GF-D8 (cell line): ENCODE results near the gene MSANTD7.
"Not testable (repeated sequence)": the region's sequence is repeated elsewhere in the genome, so short reads cannot be mapped to it uniquely, and the experiment has no call there.

Experiments used
- DNase-seq: peaks from one replicate; lab custom pipeline; 2025; lab: John Stamatoyannopoulos, UW

MSANTD7 gene

GRCh38 chr10:14837757-14838581 is at the start of gene MSANTD7, which contains the start of the genes CDNF and HSPA14:
Gene MSANTD7, plus strand, starts transcription at chr10:14838306. Its CDS starts 3,979 bp downstream, at chr10:14842285.
Gene CDNF, minus strand, starts transcription at chr10:14838037. Its CDS starts 91 bp downstream, at chr10:14837946.
Gene HSPA14, plus strand, starts transcription at chr10:14838306. Its CDS starts 97 bp downstream, at chr10:14838403.
- DNase-seq: peak; percentile 97

- DNase-seq: no peak
Measured at GRCh38 chr10:14798636-14799035, 39.5 kb upstream of the MSANTD7 start.

GRCh38 chr10:14800397-14800796 is 37.7 kb upstream of the MSANTD7 start:
- DNase-seq: no peak

- DNase-seq: no peak
Measured at GRCh38 chr10:14801723-14802122, 36.4 kb upstream of the MSANTD7 start.

GRCh38 chr10:14803827-14804226 is 34.3 kb upstream of the MSANTD7 start:
- DNase-seq: no peak

GRCh38 chr10:14806318-14806717 is 31.8 kb upstream of the MSANTD7 start:
- DNase-seq: no peak

GRCh38 chr10:14810969-14811953 is 26.8 kb upstream of the MSANTD7 start:
- DNase-seq: no peak

GRCh38 chr10:14812271-14812670 is 25.8 kb upstream of the MSANTD7 start:
- no peak for DNase-seq

GRCh38 chr10:14815681-14816080 is 22.4 kb upstream of the MSANTD7 start:
- no peak for DNase-seq

- DNase-seq: not testable (repeated sequence)
Measured at GRCh38 chr10:14816717-14817116, 21.4 kb upstream of the MSANTD7 start.

- DNase-seq: no peak
Measured at GRCh38 chr10:14820010-14820774, 17.9 kb upstream of the MSANTD7 start.

- DNase-seq: no peak
Measured at GRCh38 chr10:14820775-14821154, 17.3 kb upstream of the MSANTD7 start.

- no peak for DNase-seq
Measured at GRCh38 chr10:14821635-14822375, 16.3 kb upstream of the MSANTD7 start.

- no peak for DNase-seq
Measured at GRCh38 chr10:14822879-14823755, 15.0 kb upstream of the MSANTD7 start.

- no peak for DNase-seq
Measured at GRCh38 chr10:14823966-14824365, 14.1 kb upstream of the MSANTD7 start.

- DNase-seq: no peak
Measured at GRCh38 chr10:14826076-14826829, 11.9 kb upstream of the MSANTD7 start.

GRCh38 chr10:14833106-14833505 is 5.0 kb upstream of the MSANTD7 start:
- DNase-seq: no peak

GRCh38 chr10:14836208-14836607 is 1.9 kb upstream of the MSANTD7 start:
- DNase-seq: no peak
